ENCODE measurements around the gene ZNF761. TPM values are rescaled to one million over a fixed set of nuclear protein-coding genes. Genes with fewer than 3 reads are reported as not detected.
A peak's percentile ranks its signal among the peaks of the same experiment; 100 is the strongest.
"Not testable (repeated sequence)": the region's sequence is repeated elsewhere in the genome, so short reads cannot be mapped to it uniquely, and the experiment has no call there.

ZNF761 gene
- total RNA-seq, 2 donors from 2014 or later: 52.3 to 63.8 TPM

DNA sequence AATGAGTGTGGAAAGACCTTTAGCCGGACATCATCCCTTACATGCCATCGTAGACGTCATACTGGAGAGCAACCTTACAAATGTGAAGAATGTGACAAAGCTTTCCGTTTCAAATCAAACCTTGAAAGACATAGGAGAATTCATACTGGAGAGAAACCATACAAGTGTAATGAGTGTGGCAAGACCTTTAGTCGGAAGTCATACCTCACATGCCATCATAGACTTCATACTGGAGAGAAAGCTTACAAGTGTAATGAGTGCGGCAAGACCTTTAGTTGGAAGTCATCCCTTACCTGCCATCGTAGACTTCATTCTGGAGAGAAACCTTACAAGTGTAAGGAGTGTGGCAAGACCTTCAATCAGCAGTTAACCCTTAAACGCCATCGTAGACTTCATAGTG is 24.0 kb downstream of the ZNF761 start:
- Mint-ChIP-seq H3K36me3 (ENCODE audit: low read depth) (peaks cover 87% of the 10 kb centered on the region), H3K9me3 (peaks cover 80% of the 10 kb centered on the region), H3K27me3 (ENCODE audit: insufficient read depth) (no peaks in the 10 kb centered on the region), H3K4me1 (peaks cover 9% of the 10 kb centered on the region), H3K27ac (no peak overlapping the region), H3K4me3 (no peak overlapping the region)
- Histone ChIP-seq H3K27me3 (ENCODE audit: control insufficient read depth, insufficient read depth, low read length, poor library complexity, severe bottlenecking) (no peaks in the 10 kb centered on the region), H3K27ac (ENCODE audit: low read depth, low read length) (no peak overlapping the region), H3K4me3 (ENCODE audit: low read length) (peak overlapping the region; percentile 75), H3K9ac (ENCODE audit: extremely low read depth, low read length, poor library complexity, severe bottlenecking) (no peak overlapping the region), H3K4me1 (ENCODE audit: control insufficient read depth, insufficient read depth, low read length) (no peaks in the 10 kb centered on the region), H3K36me3 (ENCODE audit: control insufficient read depth, insufficient read depth, low read length) (peaks cover 81% of the 10 kb centered on the region), H3K9me3 (ENCODE audit: control insufficient read depth, low read length) (peaks cover 86% of the 10 kb centered on the region)
- 85 to 87% methylated on average over 8 to 9 of the region's 9 CpGs for WGBS, 2 experiments (ENCODE audit: insufficient coverage in 1 of 2, insufficient read length in 1 of 2)
- TF ChIP-seq, protein P1, sequence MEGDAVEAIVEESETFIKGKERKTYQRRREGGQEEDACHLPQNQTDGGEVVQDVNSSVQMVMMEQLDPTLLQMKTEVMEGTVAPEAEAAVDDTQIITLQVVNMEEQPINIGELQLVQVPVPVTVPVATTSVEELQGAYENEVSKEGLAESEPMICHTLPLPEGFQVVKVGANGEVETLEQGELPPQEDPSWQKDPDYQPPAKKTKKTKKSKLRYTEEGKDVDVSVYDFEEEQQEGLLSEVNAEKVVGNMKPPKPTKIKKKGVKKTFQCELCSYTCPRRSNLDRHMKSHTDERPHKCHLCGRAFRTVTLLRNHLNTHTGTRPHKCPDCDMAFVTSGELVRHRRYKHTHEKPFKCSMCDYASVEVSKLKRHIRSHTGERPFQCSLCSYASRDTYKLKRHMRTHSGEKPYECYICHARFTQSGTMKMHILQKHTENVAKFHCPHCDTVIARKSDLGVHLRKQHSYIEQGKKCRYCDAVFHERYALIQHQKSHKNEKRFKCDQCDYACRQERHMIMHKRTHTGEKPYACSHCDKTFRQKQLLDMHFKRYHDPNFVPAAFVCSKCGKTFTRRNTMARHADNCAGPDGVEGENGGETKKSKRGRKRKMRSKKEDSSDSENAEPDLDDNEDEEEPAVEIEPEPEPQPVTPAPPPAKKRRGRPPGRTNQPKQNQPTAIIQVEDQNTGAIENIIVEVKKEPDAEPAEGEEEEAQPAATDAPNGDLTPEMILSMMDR (conservative IDR thresholded peaks at IDR 0.05): no peak
- DNase-seq: no peak

DNA sequence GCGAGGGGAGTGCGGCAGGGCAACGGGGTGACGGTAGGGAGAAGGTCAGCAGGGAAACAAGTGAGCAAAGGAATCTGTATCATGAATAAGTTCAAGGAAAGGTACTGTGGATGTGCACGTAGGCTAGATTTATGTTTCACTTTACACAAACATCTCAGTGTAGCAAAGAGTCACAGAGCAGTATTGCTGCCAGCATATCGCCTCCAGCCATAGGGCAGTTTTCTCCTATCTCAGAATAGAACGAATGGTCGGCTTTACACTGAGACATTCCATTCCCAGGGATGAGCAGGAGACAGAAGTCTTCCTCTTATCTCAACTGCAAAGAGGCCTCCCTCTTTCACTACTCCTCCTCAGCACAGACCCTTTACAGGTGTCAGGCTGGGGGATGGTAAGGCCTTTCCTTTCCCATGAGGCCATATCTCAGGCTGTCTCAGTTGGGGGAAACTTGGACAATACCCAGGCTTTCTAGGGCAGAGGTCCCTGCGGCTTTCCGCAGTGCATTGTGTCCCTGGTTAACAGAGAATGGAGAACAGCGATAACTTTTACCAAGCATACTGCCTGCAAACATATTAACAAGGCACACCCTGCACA is 28.4 kb downstream of the ZNF761 start:
- not testable (repeated sequence) for H3K27me3 ChIP-seq (ENCODE audit: control insufficient read depth, insufficient read depth, low read length, poor library complexity, severe bottlenecking); H3K27me3 Mint-ChIP-seq (ENCODE audit: insufficient read depth); H3K9ac ChIP-seq (ENCODE audit: extremely low read depth, low read length, poor library complexity, severe bottlenecking); H3K4me1 ChIP-seq (ENCODE audit: control insufficient read depth, insufficient read depth, low read length)
- H3K4me3 ChIP-seq (ENCODE audit: low read length): peak overlapping the region; percentile 47
- peaks cover 37% of the 10 kb centered on the region for H3K36me3 ChIP-seq (ENCODE audit: control insufficient read depth, insufficient read depth, low read length)
- WGBS, 2 experiments (ENCODE audit: insufficient coverage in 1 of 2, insufficient read length in 1 of 2): 76 to 92% methylated on average over 5 to 10 of the region's 11 CpGs
- peaks cover 52% of the 10 kb centered on the region for H3K9me3 ChIP-seq (ENCODE audit: control insufficient read depth, low read length)
- Mint-ChIP-seq H3K4me1 (peaks cover 20% of the 10 kb centered on the region), H3K27ac (peak overlapping the region; percentile 93), H3K36me3 (ENCODE audit: low read depth) (peaks cover 43% of the 10 kb centered on the region), H3K4me3 (peak overlapping the region; percentile 4), H3K9me3 (peaks cover 58% of the 10 kb centered on the region)
- H3K27ac ChIP-seq (ENCODE audit: low read depth, low read length): peak overlapping the region; percentile 34
- DNase-seq: peak; percentile 53

DNA sequence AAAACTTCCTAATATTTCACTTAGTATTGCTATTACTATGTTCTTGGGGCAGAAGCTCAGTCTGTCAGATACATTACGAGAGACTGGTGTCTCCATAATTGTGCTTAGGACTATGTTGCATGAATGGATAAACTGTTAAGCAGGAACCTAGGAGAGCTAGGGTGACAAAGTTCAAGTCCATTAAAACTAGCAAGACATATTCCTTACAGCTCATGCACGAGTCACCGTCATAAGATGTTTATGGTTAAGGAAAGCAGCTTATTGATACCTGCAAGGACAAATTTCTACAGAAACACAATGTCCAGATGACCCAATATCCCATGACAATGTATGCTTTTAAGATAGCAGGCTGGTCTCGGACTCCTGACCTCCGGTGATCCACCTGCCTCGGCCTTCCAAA is 30.1 kb downstream of the ZNF761 start:
- H3K27ac ChIP-seq (ENCODE audit: low read depth, low read length): no peak overlapping the region
- peaks cover 36% of the 10 kb centered on the region for H3K9me3 ChIP-seq (ENCODE audit: control insufficient read depth, low read length)
- H3K4me3 Mint-ChIP-seq: no peak overlapping the region
- H3K4me3 ChIP-seq (ENCODE audit: low read length): no peak overlapping the region
- H3K4me1 Mint-ChIP-seq: peaks cover 25% of the 10 kb centered on the region
- no peak overlapping the region for H3K27ac Mint-ChIP-seq
- H3K4me1 ChIP-seq (ENCODE audit: control insufficient read depth, insufficient read depth, low read length): peaks cover 3% of the 10 kb centered on the region
- H3K9ac ChIP-seq (ENCODE audit: extremely low read depth, low read length, poor library complexity, severe bottlenecking): no peak overlapping the region
- peaks cover 41% of the 10 kb centered on the region for H3K9me3 Mint-ChIP-seq
- no peaks in the 10 kb centered on the region for H3K27me3 ChIP-seq (ENCODE audit: control insufficient read depth, insufficient read depth, low read length, poor library complexity, severe bottlenecking)
- peaks cover 21% of the 10 kb centered on the region for H3K36me3 ChIP-seq (ENCODE audit: control insufficient read depth, insufficient read depth, low read length)
- no peak for DNase-seq
- H3K36me3 Mint-ChIP-seq (ENCODE audit: low read depth): peaks cover 27% of the 10 kb centered on the region
- H3K27me3 Mint-ChIP-seq (ENCODE audit: insufficient read depth): peaks cover 2% of the 10 kb centered on the region
- 84 to 94% methylated on average over 6 of the region's 6 CpGs for WGBS, 2 experiments (ENCODE audit: insufficient coverage in 1 of 2, insufficient read length in 1 of 2)
- TF ChIP-seq, protein P1 (conservative IDR thresholded peaks at IDR 0.05): no peak

DNA sequence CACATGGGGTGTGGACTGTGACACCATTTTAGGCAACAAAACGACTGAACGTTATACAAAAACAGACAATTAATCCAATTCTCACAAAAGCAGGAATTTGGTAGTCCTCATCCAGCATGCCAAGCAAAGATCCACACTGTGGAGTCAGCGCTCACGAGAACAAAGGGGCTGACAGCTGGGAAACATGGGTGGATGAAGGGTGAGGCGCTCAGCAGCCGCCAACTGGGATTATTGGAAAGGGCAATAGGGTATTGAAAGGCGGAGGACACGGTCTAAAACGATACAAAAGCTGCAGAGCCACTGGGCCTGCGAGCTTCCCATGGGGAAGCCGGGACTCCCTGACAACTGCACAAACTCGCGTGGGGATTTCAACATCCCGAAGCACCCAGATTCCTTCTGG is 31.1 kb downstream of the ZNF761 start:
- Histone ChIP-seq H3K9ac (ENCODE audit: extremely low read depth, low read length, poor library complexity, severe bottlenecking) (no peak overlapping the region), H3K36me3 (ENCODE audit: control insufficient read depth, insufficient read depth, low read length) (peaks cover 11% of the 10 kb centered on the region), H3K9me3 (ENCODE audit: control insufficient read depth, low read length) (peaks cover 26% of the 10 kb centered on the region), H3K27ac (ENCODE audit: low read depth, low read length) (no peak overlapping the region), H3K27me3 (ENCODE audit: control insufficient read depth, insufficient read depth, low read length, poor library complexity, severe bottlenecking) (no peaks in the 10 kb centered on the region), H3K4me3 (ENCODE audit: low read length) (no peak overlapping the region), H3K4me1 (ENCODE audit: control insufficient read depth, insufficient read depth, low read length) (peaks cover 3% of the 10 kb centered on the region)
- TF ChIP-seq, protein P1 (conservative IDR thresholded peaks at IDR 0.05): no peak
- WGBS, 2 experiments (ENCODE audit: insufficient coverage in 1 of 2, insufficient read length in 1 of 2): 92 to 95% methylated on average over 13 to 14 of the region's 14 CpGs
- Mint-ChIP-seq H3K9me3 (peaks cover 31% of the 10 kb centered on the region), H3K27ac (peak overlapping the region; percentile 85), H3K4me1 (peaks cover 25% of the 10 kb centered on the region), H3K4me3 (peak overlapping the region; percentile 48), H3K27me3 (ENCODE audit: insufficient read depth) (peaks cover 2% of the 10 kb centered on the region), H3K36me3 (ENCODE audit: low read depth) (peaks cover 18% of the 10 kb centered on the region)
- DNase-seq: no peak
